HG03064 (cell line): Measurements from ENCODE around the gene VMO1.

Source experiments
- ATAC-seq: cut with Tn5 transposase; IDR thresholded peaks from one replicate; pipeline ENCODE4 v1.9.1; 2021; ENCODE audit warnings: low read depth; ENCODE audit not compliant: unreplicated experiment

VMO1 gene

DNA sequence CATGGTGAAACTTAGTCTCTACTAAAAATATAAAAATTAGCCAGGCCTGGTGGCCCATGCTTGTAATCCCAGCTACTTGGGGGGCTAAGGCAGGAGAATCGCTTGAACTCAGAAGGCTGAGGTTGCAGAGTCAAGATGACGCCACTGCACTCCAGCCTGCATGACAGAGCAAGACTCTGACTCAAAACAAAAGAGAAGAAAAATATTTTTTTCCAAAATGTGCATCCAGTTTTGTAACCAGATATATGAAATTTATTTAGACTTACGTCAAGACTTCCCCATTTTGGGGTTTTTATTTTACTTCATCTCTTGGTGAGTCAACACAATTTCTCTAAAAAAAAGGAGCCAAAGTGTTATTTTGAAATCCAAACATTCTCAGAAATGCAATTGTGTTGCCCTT, 20.0 kb downstream of the VMO1 start:
- no peak for ATAC-seq

DNA sequence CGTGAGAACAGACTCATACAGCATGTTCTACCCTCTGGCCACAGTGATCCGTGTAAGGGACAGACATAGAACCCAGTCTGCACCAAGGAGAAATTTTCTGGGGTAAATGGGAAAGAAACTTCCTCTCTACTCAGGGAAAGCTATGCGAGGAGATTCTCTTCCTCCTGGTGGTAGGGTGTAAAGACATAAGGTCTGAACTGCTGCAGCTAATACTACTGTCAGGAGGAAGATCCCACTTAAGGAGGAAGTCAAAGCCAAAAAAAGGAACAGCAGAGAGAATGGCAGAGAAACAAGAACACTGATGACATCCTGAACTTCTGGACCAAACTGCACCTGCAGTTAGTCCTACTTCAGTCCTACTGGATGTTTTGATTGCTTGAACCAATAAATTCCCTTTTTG, 21.6 kb downstream of the VMO1 start:
- ATAC-seq, result no peak

DNA sequence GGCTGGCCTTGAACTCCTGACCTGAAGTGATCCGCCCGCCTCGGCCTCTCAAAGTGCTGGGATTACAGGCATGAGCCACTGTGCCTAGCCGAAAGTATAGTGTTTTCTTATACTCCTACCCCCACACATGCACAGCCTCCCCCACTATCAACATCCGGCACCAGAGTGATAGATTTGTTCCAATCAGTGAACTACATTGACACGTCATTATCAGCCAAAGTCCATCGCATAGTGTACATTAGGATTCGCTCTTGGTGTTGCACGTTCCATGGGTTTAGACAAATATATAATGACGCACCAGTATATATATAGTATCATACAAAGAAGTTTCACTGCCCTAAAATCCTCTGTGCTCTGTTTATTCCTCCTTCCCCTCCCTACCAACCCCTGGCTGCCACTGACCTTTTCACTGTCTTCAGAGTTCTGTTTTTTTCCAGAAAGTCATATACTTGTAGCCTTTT, 26.4 kb downstream of the VMO1 start:
- ATAC-seq, result no peak

DNA sequence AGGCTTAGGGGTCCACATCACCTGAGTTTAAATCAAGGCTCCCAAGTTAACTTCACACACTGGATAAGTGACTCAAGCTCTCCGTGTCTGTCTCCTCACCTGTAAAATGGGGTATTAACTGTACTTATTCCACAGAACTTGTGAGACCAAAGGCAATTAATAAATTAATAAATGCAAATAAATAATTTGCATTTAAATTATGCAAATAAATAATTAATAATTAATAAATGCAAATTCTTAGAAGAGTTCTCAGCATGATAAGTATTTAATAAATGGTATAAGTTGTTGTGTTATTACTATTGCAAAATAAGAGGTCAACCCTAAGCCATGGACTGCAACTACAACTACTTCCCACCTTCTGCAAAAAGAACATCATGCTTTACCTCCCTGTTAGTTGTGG, 32.8 kb downstream of the VMO1 start:
- ATAC-seq, result no peak

DNA sequence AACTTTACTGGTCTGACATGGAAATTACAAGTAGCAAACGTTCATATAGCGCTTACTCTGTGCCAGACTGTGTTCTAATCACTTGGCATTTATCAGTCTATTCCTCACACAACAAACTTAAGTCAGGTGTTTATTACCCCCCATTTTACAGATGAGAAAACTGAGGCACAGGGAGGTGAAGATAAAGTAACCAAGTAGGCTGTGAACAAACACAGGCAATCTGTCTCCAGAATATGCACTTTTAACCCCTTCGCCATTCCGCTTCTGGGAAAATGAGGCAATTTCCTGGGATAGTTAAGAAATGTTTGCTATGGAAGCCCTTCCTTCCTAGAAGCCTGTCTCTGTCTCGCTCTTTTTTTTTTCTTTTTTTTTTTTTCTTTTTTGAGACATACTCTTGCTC, 34.2 kb downstream of the VMO1 start:
- ATAC-seq, result no peak

DNA sequence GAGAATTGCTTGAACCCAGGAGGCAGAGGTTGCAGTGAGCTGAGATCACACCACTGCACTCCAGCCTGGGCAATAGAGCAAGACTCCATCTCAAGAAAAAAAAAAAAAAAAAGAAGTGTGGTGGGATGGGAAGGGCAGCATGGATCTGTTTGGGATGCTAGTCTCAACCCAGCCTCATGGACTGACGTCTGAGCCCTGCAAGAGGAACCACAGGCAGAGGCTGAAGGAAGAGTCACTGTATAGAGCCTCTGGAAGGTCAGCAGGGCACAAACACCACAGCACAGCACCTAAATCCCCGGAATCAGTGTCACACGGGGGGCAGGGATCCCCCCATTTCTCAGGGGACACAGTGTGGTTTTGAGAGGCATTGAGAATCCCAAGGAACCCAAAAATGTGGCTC, 35.6 kb downstream of the VMO1 start:
- ATAC-seq, result no peak

DNA sequence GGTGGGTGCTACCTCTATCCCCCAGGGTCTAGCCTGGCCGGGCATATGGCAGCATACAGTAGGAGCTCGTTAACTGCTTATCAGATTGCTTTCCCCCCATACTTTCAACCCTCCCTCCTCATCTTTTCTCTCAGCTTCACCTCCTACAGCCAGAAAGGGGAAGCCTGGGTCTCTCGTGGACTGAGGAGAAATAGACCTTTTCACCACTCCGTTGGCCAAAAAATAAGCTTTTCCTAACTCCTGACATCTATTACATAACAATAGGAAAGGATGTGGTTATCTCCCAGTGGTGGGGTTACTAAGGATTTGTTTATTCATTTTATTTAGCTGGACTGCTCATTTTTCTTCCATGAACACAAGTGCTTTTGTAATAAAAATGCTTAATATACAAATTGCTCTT, 37.5 kb downstream of the VMO1 start:
- ATAC-seq, result no peak

DNA sequence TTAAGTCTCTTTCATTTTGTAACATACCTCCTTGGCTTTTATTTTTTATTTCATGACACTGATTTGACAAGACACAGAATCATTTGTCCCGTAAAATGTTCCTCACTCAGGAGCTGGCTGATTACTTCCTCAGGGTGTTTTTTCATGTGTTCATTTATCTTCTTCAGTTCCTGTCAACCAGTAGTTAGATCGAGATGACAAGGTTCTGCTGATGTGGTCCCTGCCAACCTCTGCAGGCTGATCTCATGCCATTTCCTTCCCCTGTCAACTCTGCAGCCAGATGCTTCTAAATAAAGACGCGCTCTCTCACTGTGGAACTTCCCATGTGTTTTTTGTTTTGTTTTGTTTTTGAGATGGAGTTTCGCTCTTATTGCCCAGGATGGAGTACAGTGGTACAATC, 38.3 kb downstream of the VMO1 start:
- no peak for ATAC-seq

DNA sequence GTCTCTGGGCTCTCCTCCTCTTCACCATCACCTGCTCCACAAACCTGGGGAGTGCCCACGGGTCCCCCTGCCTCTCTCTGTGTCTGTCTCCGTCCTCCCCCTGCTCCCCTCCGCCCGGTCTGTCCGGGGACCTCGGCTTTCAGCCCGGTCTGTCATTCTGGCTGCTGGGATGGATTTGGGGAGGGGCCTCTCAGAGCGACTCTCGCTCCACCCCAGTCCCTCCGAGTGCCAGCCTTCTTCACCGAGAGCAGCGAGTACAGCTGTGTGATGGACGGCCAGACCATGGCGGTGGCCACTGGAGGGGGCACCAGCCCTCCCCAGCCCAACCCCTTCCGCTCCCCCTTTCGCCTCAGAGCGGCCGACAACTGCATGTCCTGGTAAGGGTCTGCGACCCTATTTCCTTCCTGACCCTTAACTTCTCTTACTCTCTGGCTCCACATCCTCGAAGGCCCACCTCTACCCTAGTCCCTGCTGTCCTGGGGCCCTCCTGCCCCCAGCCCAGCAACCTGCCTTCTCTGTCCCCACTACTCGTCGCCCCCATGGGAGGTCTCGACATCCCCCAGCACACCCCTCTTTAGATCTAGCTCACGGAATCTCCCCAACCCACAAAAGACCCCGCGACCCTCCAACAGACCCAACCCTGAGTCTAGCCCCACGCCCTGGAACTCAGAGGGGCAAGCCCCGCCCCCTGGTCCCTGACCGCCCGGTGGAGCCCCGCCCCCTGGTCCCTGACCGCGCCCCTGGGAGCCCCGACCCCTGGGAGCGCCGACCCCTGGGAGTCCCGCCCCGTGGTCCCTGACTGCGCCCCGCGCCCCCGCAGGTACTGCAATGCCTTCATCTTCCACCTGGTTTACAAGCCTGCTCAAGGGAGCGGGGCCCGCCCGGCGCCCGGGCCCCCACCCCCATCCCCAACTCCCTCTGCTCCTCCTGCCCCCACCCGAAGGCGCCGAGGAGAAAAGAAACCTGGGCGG, 40.9 kb downstream of the VMO1 start:
- ATAC-seq, result no peak

DNA sequence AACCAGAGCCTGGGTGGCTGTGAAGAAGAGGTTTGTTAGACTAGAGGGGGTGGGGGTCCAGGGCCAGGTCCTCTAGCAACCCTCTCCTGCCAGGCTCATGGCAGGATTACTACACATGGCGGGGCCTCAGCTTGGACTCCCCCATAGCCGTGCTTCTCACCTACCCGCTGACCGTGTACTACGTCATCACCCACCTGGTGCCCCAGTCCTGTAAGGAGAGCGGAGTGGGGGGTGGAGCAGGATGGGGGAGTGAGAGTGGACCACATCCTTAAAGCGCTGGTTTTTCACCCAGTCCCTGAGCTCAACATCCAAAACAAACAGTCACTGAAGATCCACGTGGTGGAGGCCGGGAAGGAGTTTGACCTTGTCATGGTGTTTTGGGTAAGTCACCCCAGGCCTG, 42.3 kb downstream of the VMO1 start:
- ATAC-seq, result no peak

DNA sequence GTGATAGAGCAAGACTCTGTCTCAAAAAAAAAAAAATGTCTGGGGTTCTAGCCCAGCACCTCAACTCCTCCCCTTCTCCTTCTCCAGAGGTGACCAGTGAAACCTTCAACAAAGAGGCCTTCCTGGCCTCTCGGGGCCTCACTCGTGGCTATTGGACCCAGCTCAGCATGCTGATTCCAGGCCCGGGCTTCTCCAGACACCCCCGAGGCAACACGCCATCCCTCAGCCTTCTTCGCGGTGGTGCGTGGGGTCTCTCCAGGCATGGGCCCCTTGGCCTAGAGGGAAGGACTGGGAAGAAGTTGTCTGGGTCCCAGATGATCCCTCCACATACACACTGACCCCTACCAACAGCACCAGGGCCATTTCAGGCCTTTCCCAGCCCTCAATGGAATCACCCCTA, 42.9 kb downstream of the VMO1 start:
- no peak for ATAC-seq

DNA sequence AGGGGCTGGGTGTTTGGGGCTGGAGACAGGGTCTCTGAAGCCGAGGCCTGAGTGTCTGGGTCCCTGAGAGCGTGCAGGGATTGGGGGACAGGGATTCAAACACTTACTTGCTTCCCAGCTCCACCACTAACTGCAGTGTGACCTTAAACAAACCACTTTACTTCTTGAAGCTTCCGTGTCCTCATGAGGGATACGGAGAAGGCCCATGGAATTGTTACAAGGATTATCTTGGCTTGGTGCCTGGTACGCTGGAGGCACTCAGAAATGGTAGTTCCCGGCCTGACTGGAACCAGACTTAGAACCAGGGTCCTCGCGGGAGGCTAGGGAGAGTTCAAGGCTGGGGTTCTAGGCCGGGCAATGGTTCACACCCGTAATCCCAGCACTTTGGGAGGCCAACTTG, 43.5 kb downstream of the VMO1 start:
- no peak for ATAC-seq

DNA sequence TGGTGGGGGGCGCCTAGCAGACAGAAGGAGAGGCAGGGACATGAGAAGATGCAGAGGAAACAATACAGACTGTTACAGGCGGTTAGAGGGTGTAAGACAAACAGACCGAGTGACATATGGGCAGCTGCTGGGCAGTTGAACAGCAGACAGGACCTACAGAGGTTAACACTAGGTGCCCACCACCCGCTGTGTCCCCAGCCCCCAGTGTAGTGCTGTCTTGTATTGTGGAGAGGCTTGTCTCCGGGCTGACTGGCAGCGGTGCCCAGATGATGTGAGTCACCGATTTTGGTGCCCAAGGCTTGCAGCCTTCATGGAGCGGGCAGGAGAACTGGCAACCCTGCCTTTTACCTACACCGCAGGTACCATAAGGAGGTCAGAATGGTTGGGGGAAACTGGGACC, 44.0 kb downstream of the VMO1 start:
- no peak for ATAC-seq

DNA sequence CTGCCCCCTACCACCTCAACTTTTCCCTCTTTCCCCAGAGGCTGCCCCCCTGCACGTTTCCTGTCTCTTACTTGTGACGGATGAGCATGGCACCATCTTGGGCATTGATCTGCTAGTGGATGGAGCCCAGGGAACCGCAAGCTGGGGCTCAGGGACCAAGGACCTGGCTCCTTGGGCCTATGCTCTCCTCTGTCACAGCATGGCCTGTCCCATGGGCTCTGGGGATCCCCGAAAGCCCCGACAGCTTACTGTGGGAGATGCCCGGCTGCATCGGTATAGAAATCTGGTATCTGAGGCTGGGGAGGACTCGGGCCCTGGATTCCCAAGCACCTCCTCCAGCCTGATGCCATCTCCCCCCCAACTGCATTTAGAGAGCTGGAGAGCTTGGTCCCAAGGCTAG, 44.6 kb downstream of the VMO1 start:
- ATAC-seq, result no peak

DNA sequence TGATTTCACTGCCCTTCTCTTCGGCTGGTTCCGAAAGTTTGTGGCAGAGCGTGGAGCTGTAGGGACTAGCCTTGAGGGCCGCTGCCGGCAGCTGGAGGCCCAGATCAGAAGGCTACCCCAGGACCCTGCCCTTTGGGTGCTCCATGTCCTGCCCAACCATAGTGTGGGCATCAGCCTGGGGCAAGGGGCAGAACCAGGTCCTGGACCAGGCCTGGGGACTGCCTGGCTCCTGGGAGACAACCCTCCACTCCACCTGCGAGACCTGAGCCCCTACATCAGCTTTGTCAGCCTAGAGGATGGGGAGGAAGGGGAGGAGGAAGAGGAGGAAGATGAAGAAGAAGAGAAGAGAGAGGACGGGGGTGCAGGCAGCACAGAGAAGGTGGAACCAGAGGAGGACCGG, 45.6 kb downstream of the VMO1 start:
- no peak for ATAC-seq

DNA sequence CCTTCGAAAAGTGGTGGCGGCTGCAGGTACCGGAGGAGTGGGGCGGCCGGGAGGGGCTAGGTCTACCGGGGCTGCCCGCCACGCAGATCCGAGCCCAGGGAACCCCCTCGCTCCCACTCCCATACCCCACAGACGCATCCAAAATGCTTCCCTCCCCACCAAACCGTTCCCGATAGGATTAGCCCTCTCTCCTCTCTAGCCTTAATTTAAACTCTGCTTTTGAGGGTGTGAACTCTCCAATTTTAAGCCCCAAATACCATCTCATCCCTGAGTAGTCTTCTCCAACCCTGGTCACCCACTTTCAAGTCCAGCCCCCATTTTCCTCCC, 46.2 kb downstream of the VMO1 start:
- no peak for ATAC-seq

DNA sequence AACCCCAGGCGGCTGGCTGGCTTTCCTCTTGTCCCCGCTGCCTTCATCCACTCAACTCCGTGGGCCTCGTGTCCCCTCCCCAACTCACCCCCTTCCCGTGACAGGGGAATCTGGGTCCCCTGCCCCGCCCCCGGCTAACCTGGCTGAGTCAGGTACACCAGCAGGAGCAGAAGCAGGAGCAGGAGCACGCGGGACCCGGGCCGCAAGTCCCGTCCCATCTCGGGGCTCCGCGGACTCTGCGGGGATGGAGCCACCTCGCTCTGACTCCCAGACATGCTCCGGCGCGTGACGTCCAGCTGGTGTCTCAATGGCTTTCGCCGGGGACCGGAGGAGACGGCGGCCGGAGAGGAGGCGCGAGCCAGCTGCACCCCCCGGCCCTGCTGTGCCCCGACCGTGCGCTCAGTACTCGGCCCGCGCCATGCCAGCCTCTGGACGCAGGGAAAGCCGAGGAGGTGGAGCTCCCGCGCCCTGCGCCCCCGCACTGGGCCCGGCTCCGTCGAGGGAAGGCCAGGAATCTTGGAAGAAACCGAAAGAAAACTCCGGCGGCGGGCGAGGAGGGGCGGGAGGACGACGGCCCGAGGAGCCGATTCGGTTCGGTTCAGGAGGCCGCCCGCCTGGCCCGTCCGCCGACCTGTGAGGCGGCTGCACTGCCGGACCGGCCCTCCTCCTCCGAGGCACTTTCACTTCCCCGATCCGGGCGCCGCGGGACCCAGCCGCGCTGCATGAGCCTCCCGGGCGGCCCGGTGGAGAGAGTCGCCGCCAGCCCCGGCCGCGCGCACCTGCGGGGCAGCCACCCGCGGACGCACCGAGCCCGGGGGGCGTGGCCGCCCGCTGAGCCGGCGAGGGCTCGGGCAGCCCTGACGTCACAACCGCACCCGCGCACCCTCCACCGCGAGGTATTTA, 46.8 kb downstream of the VMO1 start, which contains the start of the genes CXCL16 and ZMYND15:
CXCL16 (minus strand) TSS at position 807 of the 903 bp plus-strand sequence; CDS start at position 218, 589 bp downstream.
ZMYND15 (plus strand) TSS at position 712 of the 903 bp plus-strand sequence. CDS start 716 bp downstream, outside the sequence.
- ATAC-seq, result no peak

DNA sequence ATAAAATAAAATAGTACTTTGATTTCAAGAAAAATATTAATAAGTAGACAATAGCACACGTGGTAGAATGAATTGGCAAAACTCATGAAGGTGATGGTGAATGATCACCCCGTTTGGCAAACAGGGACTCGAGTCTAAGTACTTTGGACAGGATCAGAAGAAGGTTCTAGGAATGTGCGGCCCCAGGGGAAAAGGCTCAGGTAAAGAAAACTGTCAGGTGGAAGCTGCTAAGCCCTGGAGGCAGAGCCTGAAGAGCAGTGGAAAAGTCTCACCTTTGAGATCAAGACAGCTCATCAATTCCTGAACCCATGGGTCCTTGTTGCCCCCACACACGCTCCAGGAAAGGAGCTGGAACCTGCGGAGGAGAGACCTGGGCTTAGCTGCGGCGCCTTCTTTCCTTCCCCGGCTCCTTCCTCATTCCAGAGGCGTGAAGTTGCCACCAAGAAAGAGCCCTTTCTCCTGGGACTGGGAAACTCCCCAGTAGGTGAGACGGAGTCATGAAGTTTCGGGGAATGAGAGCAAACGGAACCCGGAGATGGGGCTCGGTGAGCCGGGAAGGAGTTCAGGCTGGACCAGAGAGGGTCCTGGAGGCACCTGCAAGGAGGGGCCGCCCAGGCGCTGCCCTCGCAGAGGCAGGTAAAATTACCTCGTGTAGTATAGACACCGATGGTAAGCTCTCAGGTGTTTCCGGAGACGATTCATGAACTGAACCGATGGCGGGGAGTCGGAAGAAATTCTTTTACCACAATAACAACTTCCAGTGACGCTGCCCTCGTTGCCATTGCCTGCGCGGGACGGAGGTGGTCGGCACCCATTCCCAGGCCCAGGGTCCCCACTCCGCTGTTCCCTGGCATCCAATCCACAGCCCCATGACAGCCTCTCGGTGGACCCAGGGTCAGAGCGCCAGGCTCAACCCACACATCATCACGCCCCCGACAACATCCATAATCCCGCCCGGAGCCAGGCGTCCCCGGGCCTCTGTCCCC, 47.7 kb downstream of the VMO1 start:
- ATAC-seq, result no peak

DNA sequence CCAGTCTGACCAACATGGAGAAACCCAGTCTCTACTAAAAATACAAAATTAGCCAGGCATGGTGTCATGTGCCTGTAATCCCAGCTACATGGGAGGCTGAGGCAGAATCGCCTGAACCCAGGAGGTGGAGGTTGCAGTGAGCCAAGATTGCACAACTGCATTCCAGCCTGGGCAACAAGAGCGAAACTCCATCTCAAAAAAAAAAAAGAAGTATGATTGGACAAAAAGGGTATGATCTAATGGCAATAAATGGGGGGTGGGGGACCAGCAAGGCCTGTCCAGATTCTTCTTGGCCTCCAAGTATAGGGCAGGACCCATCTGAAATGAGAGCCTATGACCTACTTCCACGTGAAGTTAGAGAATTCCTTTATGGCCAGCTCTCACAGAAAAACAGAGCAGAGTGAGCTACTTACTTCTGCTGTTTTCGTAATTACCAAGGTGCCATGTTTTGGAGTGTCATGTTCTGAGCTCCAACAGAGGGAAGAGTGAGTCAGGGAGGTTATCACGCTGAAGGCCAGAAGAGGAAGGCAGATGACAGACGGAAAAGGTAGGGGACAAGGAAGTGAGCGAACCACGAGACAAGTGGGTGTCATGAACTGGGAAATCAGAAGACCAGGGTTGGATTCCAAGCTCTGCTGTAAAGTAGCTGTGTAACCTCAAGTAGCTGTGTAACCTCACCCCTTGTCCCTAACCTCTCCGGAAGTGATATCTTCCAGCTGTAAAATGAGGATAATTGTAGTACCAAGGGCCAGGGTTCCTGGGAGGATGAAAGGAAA, 50.1 kb downstream of the VMO1 start:
- ATAC-seq, result no peak
